ENCODE measurements around the gene PLEKHO2. TPM values are rescaled to one million over a fixed set of nuclear protein-coding genes. Genes with fewer than 3 reads are reported as not detected.
A peak's percentile ranks its signal among the peaks of the same experiment; 100 is the strongest.

The PLEKHO2 gene
- total and polyA plus RNA-seq, 10 of the 15 experiments (the other 5 are each of a cell fraction or from before 2014, with no cell fraction given): 1.4 to 25.6 (median 20.5) TPM

DNA sequence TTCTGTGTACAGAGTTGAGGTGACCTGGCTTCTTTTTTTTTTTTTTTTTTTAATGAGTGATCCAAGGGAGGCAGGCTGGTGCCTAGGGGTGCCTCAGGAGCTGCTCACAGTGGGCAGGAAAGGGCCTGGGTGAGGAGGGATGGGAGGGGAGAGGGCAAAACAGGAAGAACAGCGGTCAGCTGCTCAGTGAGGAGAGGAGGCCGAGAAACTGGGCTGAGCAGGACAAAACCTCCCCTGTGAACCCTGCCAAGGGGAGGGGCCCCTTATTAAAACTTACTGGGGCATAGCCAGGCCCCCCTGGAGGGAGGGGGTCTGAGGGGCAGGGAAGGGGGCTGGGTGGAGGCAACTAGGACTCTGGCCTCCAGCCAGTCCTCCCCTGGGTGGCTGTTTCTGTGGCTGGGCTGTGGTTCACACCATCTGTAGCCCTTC lies 3.5 kb downstream of the PLEKHO2 start:
- H2AFZ ChIP-seq (ENCODE audit: control insufficient read depth, low read depth, low read length): no peak overlapping the region
- no peaks in the 10 kb centered on the region for H3K27me3 ChIP-seq (replicated peaks in 1 of 2; ENCODE audit: control insufficient read depth in 2 of 2, insufficient read depth in 2 of 2, low read length in 1 of 2)
- peaks cover 69% of the 10 kb centered on the region for H3K79me2 ChIP-seq (ENCODE audit: control insufficient read depth, insufficient read depth, low read length)
- intact Hi-C loops (cut with micrococcal nuclease; ENCODE audit: unreplicated experiment): loop anchor here (1.0 kb wide), 1 partner anchor 48 kb away; no protein-coding TSS in a partner anchor
- in situ Hi-C loops (cut with MboI): no loop called here
- POLR2A ChIA-PET: interaction anchor here (0.6 to 5.3 kb wide), 9 partner anchors 9 to 1577 kb away, joined by 3 to 127 read pairs (median 13); partner anchors contain the start of gene PIF1
- H3K4me3 ChIP-seq: peak overlapping the region; percentile 99
- peak overlapping the region; percentile 99 for H3K4me2 ChIP-seq (ENCODE audit: control insufficient read depth, insufficient read depth)
- peak overlapping the region; percentile 79 for H3K27ac ChIP-seq (ENCODE audit: control insufficient read depth, insufficient read depth)
- no CpG with 5 or more reads among the region's 2 CpGs for WGBS (ENCODE audit: insufficient coverage, insufficient replicate concordance, low lambda C conversion rate, missing lambda C conversion rate)
- CTCF ChIA-PET: interaction anchor here (0.6 to 5.1 kb wide), 10 partner anchors 10 to 217 kb away, joined by 3 to 78 read pairs (median 8); no protein-coding TSS in a partner anchor
- SMC1A ChIA-PET (ENCODE audit: uncharacterized antibody, unreplicated experiment): interaction anchor here (0.6 to 6.5 kb wide), 15 partner anchors 10 to 180 kb away, joined by 3 to 116 read pairs (median 5); no protein-coding TSS in a partner anchor
- peaks cover 26% of the 10 kb centered on the region for H3K4me1 ChIP-seq (ENCODE audit: control insufficient read depth, insufficient read depth, low read length)
- peak overlapping the region; percentile 81 for H3K9ac ChIP-seq (ENCODE audit: control insufficient read depth, insufficient read depth, low read length)
- RAD21 ChIA-PET (ENCODE audit: unreplicated experiment): interaction anchor here (0.6 to 6.8 kb wide), 12 partner anchors 10 to 295 kb away, joined by 3 to 129 read pairs (median 6); partner anchors contain the start of gene PIF1
- TF ChIP-seq E4F1 (IDR thresholded peaks at IDR 0.05; ENCODE audit: borderline replicate concordance, partially characterized antibody): no peak
- TF ChIP-seq TCF12 (IDR thresholded peaks at IDR 0.05; ENCODE audit: low read depth, low read length): no peak
- no peak for TF ChIP-seq POU2F2 (IDR thresholded peaks at IDR 0.05; ENCODE audit: borderline replicate concordance, low read depth, low read length)
- TF ChIP-seq IKZF2 (IDR thresholded peaks at IDR 0.05): peak in 1 of 2 experiments; percentile 36; a peak in 1 of 4 replicates
- TF ChIP-seq RUNX3 (IDR thresholded peaks at IDR 0.05; ENCODE audit: low read length): peak; percentile 45; the same call in 1 of the 2 replicates
- TF ChIP-seq RFX5 (IDR thresholded peaks at IDR 0.05; ENCODE audit: low read depth, low read length): no peak
- TF ChIP-seq ZNF384 (IDR thresholded peaks at IDR 0.05; ENCODE audit: borderline replicate concordance, low read depth, low read length): peak; percentile 68; the same call in 1 of the 2 replicates
- TF ChIP-seq PAX5 (IDR thresholded peaks at IDR 0.05; ENCODE audit: borderline replicate concordance, low read depth, low read length): 0 out of 2 replicates have a peak, but pooled peaks have one; percentile 17
- no TSS peak for BruUV-seq (replicated peaks)
- DNase-seq (ENCODE audit: low read depth, low spot score): no peak
- no peaks in the 10 kb centered on the region for H3K9me3 ChIP-seq (replicated peaks; ENCODE audit: control insufficient read depth, insufficient read depth, low read length)
- no peak for FAIRE-seq
- ATAC-seq: peak; percentile 14
- peaks cover 2 to 7% of the 10 kb centered on the region in 2 experiments for H3K36me3 ChIP-seq (ENCODE audit: control insufficient read depth in 2 of 2, insufficient read depth in 2 of 2, low read length in 1 of 2)
- no peaks in the 10 kb centered on the region for H4K20me1 ChIP-seq (ENCODE audit: control insufficient read depth, insufficient read depth)
